NB4 (cell line): ENCODE data around the gene ENOX1.

Source experiments
- DNase-seq: peaks from one replicate; pipeline ENCODE4 v3.0.0; 2010; ENCODE audit warnings: low read depth
- H3K4me3 ChIP-seq: one replicate; pipeline ENCODE4 v1.5.1; 2011; ENCODE audit warnings: mild to moderate bottlenecking, low read depth, low read length, moderate library complexity
- MYC ChIP-seq: IDR thresholded peaks from 2 replicates; pipeline ENCODE4 v1.6.1; 2011; ENCODE audit warnings: low read depth, low read length
- POLR2A ChIP-seq: IDR thresholded peaks from 2 replicates; pipeline ENCODE4 v1.6.1; 2011; ENCODE audit warnings: mild to moderate bottlenecking; ENCODE audit not compliant: insufficient read length; ENCODE audit errors: extremely low read depth
- TF ChIP-seq, protein P1 (sequence below): IDR thresholded peaks from one replicate; pipeline ENCODE4 v1.5.1; 2012; ENCODE audit warnings: low read depth, low read length
- TF ChIP-seq, protein P2 (sequence below): IDR thresholded peaks from 2 replicates; pipeline ENCODE4 v1.6.1; 2011; ENCODE audit warnings: low read depth, low read length

ENOX1 gene

GRCh38 chr13:43260999-43261398 is 525.8 kb downstream of the ENOX1 start:
- TF ChIP-seq, protein P1, sequence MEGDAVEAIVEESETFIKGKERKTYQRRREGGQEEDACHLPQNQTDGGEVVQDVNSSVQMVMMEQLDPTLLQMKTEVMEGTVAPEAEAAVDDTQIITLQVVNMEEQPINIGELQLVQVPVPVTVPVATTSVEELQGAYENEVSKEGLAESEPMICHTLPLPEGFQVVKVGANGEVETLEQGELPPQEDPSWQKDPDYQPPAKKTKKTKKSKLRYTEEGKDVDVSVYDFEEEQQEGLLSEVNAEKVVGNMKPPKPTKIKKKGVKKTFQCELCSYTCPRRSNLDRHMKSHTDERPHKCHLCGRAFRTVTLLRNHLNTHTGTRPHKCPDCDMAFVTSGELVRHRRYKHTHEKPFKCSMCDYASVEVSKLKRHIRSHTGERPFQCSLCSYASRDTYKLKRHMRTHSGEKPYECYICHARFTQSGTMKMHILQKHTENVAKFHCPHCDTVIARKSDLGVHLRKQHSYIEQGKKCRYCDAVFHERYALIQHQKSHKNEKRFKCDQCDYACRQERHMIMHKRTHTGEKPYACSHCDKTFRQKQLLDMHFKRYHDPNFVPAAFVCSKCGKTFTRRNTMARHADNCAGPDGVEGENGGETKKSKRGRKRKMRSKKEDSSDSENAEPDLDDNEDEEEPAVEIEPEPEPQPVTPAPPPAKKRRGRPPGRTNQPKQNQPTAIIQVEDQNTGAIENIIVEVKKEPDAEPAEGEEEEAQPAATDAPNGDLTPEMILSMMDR = no peak
- TF ChIP-seq POLR2A (no peak), MYC (no peak)
- TF ChIP-seq, protein P2, sequence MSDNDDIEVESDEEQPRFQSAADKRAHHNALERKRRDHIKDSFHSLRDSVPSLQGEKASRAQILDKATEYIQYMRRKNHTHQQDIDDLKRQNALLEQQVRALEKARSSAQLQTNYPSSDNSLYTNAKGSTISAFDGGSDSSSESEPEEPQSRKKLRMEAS = no peak
- H3K4me3 ChIP-seq = no peak overlapping the region
- DNase-seq = no peak

DNA sequence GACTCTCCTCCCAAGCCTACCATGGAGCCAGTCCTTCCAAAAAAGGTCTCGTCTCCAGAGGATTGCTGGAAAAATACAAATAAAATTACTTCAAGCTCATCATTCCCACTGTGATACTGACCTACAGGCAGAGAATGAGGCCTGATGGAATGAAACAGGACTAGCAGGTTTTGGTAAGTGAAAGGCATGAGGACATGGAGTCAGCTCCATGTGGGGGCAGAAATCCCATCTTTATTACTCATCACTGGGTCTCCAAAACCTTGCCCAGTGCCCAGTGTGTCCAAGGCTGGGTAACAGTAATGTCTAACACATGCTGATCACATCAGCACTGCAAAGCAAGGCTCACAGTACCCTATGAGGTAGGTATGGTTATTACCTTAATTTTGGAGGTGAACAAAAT is 528.0 kb downstream of the ENOX1 start:
- TF ChIP-seq, protein P2 = no peak
- no peak overlapping the region for H3K4me3 ChIP-seq
- no peak for DNase-seq

DNA sequence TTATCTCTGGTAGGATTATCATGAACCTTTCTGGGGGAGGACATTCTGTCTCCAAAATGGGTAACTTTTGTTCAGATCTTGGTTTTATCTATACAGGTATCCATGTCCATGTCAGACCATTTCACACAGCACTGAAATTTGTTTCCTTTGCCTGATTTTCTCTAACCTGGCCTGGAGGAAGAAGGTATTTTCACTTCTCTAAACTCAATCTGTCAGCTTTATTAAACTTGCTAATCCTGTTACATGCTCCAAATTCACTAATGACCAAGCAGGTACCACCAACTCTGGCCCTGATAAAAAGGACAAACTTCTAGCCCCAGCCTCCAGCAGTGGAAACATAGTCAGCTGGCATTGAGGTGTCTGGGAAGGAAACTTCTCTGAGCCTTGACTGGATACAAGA is 529.0 kb downstream of the ENOX1 start:
- no peak overlapping the region for H3K4me3 ChIP-seq
- no peak for DNase-seq
- TF ChIP-seq POLR2A = no peak
- no peak for TF ChIP-seq MYC
- TF ChIP-seq, protein P1 = no peak
- TF ChIP-seq, protein P2 = no peak

DNA sequence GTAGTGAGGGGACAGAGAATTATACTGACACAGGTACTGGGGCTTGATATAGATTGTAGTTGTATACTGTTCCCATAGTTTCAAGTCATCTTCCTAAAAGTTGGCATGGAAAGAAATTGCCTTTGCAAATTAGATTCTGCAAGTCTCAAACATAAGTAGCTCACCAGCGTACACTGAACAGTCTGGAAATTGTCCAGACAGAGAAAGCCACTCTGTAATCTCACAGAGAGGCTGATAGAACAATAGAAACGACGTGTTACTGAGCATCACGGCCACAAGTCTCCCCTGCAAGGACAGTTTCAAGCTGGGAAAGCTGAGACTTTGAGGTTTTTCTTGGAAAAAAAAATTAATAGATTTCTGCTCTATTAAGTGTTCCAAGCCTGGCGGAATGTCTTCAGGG is 534.8 kb downstream of the ENOX1 start:
- TF ChIP-seq, protein P1 = no peak
- TF ChIP-seq MYC (no peak), POLR2A (no peak)
- TF ChIP-seq, protein P2 = no peak
- no peak overlapping the region for H3K4me3 ChIP-seq

DNA sequence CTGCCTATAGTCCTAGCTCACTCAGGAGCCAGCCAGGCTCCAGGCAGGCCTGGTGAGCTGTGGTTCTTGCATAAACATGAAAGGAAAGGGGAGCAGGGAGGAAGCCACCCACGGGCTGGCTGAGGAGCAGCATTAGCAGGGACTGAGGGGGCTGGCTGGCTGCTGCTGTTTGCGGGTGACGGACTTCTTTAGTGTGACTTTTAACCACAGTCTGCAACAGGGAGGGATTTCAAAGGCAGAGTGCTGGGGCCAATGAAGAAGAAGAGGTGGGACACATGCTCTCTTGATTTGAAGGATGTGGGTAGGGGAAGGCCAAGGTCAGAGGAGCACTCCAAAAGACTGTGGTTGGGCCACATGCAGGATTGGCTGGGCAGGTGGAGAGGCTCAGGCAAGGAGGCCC is 540.4 kb downstream of the ENOX1 start:
- no peak for DNase-seq
- no peak overlapping the region for H3K4me3 ChIP-seq
- TF ChIP-seq, protein P1 = no peak
- TF ChIP-seq, protein P2 = no peak
- no peak for TF ChIP-seq MYC
- TF ChIP-seq POLR2A = no peak

More for the DNA sequence above, 534.8 kb downstream of the ENOX1 start:
- DNase-seq = no peak

GRCh38 chr13:43245374-43245964 is 541.3 kb downstream of the ENOX1 start:
- H3K4me3 ChIP-seq = no peak overlapping the region
- TF ChIP-seq, protein P2 = no peak
- TF ChIP-seq MYC = no peak
- no peak for DNase-seq

- no peak for DNase-seq
- TF ChIP-seq, protein P1 = no peak
- TF ChIP-seq POLR2A = no peak
- TF ChIP-seq, protein P2 = no peak
- TF ChIP-seq MYC = no peak
- H3K4me3 ChIP-seq = no peak overlapping the region
Observed at GRCh38 chr13:43244481-43244880, 542.3 kb downstream of the ENOX1 start.
